Stimulated activated CD4-positive, alpha-beta T cell treated with anti-CD3 and anti-CD28 coated beads, Interleukin-1b, Interleukin-23, amount 100 ng/mL, for 48 hours (primary cell): ENCODE data around the gene SPATA21.
"Not testable (repeated sequence)": the region's sequence is repeated elsewhere in the genome, so short reads cannot be mapped to it uniquely, and the experiment has no call there.

Experiments used
- DNase-seq: peaks from one replicate; pipeline ENCODE4 v3.0.0-alpha.2; 2020

SPATA21 gene, protein sequence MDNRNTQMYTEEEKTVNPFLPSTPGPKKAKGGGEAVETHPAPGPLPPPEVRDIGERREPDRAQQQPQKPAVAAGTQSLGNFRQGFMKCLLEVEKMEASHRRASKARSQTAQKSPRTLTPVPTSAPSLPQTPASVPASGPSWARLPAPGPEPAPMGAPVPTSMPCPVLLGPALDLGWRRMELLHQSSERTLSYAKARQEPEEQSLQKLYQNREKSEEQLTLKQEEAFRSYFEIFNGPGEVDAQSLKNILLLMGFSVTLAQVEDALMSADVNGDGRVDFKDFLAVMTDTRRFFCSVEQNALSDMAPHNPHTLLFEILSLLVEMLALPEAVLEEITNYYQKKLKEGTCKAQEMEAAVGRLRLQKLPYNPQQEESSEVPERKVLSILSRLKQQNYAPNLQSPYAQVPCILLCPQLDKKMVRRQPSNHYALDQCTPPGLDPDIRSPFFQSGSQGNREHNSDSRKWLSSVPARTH

GRCh38 chr1:16436946-16437474 lies at the start of gene SPATA21:
TSS of gene SPATA21 (minus strand) at chr1:16437424. CDS start at chr1:16431371, 6,053 bp downstream.
- no peak for DNase-seq

DNA sequence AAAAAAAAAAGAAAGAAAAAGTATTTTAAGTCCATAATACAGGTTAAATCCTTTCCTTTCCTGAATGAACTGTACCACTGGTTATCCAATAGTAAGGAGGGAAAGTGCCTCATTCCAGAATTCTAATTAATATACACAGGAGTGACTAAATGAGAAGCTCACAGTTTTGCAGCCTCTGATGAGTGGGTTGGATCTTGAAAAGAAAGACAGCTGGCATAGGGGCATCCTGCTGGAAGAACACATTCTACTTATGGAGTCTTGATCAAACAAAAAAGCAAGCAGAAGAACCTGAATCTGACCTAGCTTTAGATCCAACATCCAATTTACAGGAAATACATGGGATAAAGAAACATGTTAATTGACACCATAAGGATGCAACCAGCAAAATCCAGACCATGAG lies 49.8 kb upstream of the SPATA21 start:
- not testable (repeated sequence) for DNase-seq

- not testable (repeated sequence) for DNase-seq
Observed at GRCh38 chr1:16486316-16486715, 49.1 kb upstream of the SPATA21 start.

DNA sequence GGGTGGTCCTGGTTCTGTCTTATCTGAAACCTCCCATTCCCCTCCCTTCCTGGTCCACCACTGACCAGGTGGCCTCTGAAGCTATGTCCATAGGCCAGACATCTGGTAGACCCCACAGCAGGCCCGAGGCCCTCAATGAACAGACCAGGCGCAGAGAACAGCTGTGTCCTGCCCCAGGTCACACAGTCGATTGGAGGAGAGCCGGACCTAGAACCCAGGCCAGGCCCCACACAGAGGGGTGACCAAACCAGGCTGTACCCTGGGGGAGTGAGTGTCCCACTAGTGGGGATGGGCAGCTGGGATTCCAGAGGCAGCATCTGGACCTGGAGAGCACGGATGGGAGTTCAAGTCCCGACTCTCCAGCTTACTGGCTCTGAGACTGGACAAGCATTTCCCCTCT lies 47.7 kb upstream of the SPATA21 start:
- no peak for DNase-seq

DNA sequence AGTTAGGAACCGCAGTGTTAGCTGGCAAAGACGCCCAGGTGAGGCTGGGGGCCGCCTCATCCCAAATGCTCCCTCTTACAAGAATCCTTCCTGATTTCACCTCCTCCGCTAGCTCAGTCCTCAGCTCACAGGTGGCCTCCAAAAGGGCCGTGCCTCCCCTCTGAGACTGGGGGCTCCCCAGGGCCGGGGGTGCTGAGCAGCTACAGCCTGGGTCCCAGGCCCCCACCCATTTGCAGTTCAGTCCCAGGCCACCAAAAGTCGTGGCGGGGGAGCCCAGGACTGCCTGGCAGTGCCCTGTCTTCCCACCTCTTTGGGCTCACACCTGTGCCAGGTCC lies 47.2 kb upstream of the SPATA21 start:
- no peak for DNase-seq

- DNase-seq = not testable (repeated sequence)
Observed at GRCh38 chr1:16483639-16484500, 46.6 kb upstream of the SPATA21 start.

DNA sequence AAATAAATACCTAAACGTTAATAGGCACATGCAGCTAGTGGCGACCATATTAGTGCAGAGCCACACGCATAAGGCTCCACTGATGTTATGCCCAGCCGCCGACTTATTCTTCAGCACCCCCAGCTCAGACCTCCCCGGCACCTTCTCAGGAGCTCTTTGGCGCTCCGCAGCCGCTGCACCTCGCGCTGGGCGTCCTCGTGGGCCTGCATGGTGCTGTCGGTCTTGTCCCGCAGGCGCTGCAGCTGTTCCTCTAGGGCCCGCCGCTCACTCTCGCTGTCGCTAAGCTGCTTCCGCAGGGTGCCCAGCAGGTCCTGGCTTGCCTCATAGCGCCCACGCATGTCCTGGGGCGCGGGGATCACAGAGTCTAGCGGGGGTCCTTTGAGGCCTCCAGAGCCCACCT lies 45.9 kb upstream of the SPATA21 start:
- not testable (repeated sequence) for DNase-seq

DNA sequence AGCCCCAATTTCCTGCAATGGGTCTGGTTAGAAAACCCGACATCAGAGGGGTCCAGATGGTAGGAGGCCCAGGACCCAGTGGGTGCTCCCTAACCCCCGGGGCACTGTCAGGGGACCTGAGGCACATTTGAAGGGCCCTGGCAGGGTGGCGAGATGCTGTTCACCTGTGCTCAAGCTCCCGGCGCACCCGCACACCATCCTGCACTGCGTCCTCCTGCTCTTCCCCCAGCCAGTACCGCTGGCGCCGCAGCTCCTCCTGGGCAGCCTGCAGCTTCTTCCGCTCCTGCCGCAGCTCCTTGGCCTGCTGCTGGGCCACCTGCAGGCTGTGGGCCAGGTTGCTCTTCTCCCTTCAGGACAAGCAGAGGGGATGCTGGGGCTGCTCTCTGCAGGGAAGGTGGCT lies 40.9 kb upstream of the SPATA21 start:
- no peak for DNase-seq

GRCh38 chr1:16475771-16476770 lies 38.8 kb upstream of the SPATA21 start:
- DNase-seq = not testable (repeated sequence)

- DNase-seq = not testable (repeated sequence)
Observed at GRCh38 chr1:16474891-16475290, 37.7 kb upstream of the SPATA21 start.

- no peak for DNase-seq
Observed at GRCh38 chr1:16474166-16474800, 37.1 kb upstream of the SPATA21 start.

- DNase-seq = no peak
Observed at GRCh38 chr1:16468558-16468957, 31.3 kb upstream of the SPATA21 start.

DNA sequence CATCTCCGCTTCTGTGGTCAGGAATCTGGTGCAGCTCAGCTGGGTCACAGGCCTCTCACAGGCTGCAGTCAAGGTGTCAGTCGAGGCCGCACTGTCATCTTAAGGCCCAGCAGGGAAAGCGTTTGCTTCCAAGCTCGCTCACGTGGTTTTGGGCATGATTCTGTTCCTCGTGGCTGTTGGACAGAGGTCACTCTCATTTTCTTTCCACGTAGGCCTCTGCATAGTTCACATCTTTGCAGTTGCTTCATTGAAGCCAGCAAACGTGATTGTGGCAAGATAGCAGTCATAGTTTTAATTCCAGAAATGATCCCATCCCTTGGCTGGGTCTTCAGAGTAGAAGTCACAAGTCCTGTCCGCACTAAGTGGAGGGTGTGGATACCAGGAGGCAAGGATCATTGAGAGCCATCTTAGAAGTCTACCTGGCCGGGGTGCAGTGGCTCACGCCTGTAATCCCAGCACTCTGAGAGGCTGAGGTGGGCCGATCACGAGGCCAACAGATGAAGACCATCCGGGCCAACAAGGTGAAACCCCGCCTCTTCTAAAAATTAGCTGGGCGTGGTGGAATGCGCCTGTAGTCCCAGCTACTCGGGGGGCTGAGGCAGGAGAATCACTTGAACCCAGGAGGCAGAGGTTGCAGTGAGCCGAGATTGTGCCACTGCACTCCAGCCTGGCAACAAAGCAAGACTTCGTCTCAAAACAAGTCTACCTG lies 27.8 kb upstream of the SPATA21 start:
- DNase-seq = no peak

- no peak for DNase-seq
Observed at GRCh38 chr1:16462773-16463330, 25.6 kb upstream of the SPATA21 start.

DNA sequence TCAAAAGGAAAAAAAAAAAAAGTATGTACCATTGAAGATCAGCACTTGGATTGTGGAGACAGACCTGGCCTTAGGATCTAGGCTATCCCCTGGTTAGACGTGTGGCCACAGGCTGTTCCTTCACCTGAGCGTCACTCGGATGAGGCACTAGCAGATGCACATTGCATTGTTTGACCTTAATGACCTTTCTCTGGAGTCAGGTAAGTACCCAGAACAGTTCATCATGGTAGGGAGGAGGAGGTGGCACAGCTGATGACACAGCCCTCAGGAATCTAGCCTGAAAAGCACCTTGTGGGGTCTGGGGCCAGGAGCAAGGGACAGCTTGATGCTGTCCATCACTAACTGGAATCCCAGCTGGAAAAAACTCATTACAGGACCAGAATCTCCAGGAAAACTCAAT lies 24.5 kb upstream of the SPATA21 start:
- no peak for DNase-seq

GRCh38 chr1:16459352-16459925 lies 22.2 kb upstream of the SPATA21 start:
- no peak for DNase-seq

DNA sequence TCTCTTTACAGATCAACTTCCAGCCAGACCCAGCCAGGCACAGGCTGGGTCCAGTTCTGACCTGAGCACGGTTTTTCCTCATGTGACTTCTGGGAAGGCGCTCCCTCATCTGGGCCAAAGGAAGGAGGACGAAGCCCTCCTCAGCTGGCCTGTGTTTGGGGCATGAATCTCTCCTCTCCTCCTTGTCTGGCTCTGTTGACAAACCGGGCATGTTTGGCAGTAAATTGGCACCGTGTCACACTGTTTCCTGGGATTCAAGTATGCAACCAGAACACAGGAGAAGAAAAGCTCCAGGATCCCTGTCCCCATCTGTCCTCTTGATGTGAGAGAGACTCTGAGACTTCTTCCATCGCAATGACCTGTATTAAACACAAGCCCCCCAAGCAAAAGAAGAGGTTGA lies 21.6 kb upstream of the SPATA21 start:
- DNase-seq = no peak

GRCh38 chr1:16456151-16456550 lies 18.9 kb upstream of the SPATA21 start:
- DNase-seq = not testable (repeated sequence)

DNA sequence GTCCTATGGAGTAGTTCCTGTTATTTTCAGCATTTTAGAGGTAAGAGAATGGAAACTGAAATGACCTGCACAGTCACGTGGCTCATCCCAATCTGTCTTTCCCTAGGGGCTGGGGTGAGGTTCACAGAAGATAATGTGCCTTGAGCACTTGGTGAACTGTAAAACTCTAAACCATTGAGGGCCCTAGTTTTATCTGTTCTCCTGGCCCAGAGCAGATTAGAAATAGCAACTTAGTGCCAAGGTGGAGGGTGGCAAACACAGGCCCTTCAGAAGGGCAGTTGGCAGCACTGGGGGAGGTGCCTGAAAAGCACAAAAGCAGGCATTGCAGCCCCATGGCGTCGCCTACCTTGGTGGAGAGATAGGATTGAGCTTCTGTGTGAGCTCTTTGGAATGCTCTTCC lies 17.7 kb upstream of the SPATA21 start:
- DNase-seq = not testable (repeated sequence)

DNA sequence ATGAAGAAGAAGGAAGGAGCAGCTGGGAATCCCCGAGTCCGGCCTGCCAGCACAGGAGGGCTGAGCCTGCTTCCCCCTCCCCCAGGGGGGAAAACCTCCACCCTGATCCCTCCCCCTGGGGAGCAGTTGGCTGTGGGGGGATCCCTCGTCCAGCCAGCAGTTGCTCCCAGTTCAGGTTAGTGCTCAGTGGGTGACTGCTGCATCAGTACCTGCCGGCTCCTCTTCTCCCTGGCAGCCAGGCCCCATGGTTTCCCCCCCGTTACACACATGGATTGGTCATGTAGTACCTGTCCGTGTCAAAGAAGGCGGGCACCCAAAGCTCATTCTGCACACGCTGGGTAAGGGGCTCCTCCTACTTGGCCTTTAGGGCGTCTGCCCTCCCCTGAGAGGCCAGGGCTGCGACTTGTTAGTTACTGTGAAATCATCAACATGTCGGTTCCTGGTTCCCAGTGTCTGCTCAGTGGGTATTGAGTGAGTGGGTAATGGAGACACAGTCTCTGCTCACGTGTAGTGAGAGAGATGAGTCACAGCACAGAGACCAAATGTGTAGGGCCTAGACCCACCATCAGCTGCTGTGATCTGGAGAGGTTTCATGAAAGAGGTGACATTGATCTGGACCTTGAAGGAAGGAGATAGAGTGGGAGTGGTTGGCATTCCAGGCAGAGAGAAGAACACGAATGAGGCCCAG lies 14.8 kb upstream of the SPATA21 start:
- DNase-seq = no peak
